Measurements from ENCODE around the gene RAD9A. TPM values are rescaled to one million over a fixed set of nuclear protein-coding genes. Genes with fewer than 3 reads are reported as not detected.
"Not testable (repeated sequence)": the region's sequence is repeated elsewhere in the genome, so short reads cannot be mapped to it uniquely, and the experiment has no call there.

RAD9A gene
- total RNA-seq, 1 experiment from 2014 or later: 12.3 TPM

DNA sequence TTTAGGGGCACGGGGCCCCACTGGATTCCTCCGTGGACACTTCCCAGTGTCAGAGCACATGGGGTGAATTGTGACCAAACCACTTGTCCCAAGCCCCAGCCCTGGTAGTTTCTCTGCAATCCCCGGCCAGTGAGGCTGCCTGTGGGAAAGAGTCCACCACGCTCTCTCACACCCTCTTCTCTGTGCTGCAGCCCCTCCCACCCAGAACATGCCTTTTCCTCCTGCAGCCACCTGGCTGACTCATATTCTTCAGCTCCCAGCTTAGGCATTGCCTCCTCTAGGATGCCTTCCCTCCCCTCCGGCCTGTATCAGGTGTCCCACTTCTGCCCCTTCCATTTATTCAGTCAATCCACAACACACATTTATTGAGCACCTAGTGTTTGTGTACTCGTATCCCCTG is 31.1 kb downstream of the RAD9A start:
- DNase-seq (ENCODE audit: low read depth): no peak

DNA sequence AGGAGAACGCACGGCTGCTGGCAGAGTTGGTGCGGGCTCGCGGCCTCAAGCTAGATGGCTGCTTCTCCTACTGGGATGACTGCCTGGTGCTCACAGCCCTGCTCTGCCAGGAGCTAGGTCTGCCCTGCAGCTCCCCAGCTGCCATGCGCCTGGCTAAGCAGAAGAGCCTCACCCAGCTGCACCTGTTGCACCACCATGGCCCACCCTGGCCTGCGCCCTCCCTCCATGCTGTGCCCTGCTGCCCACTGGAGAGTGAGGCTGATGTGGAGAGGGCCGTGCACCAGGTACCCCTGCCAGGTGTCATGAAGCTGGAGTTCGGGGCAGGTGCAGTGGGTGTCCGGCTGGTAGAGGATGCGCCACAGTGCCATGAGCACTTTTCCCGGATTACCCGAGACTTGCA is 31.7 kb downstream of the RAD9A start:
- DNase-seq (ENCODE audit: low read depth): no peak

DNA sequence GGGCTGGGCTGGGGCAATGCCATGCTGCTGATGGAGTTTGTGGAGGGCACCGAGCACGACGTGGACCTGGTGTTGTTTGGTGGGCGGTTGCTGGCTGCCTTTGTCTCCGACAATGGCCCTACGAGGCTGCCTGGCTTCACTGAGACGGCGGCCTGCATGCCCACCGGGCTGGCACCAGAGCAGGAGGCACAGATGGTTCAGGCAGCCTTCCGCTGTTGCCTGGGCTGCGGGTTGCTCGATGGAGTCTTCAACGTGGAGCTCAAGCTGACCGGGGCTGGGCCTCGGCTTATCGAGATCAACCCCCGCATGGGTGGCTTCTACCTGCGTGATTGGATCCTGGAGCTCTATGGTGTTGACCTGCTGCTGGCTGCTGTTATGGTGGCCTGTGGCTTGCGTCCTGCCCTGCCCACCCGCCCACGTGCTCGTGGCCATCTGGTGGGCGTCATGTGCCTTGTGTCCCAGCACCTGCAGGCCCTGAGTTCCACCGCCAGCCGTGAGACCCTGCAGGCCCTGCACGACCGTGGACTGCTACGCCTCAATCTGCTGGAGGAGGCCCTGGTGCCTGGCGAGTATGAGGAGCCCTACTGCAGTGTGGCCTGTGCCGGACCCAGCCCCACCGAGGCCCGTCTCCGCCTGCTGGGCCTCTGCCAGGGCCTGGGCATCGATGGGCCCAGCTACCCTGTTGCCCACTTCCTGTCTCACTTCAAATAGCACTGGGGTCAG is 32.3 kb downstream of the RAD9A start:
- no peak for DNase-seq (ENCODE audit: low read depth)

DNA sequence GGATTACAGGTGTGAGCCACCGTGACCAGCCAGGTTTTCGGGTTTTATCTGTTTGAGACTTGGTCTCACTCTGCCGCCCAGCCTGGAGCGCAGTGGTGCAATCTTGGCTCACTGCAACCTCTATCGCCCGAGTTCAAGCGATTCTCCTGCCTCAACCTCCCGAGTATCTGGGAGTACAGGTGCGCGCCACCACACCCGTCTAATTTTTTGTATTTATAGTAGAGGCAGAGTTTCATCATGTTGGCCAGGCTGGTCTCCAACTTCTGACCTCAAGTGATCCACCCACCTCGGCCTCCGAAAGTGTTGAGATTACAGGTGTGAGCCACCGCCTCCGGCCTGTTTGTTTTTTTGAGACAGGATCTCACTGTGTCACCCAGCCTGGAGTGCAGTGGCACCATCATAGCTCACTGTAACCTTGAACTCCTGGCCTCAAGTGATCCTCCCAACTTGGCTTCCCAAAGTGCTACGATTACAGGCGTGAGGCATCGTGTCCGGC is 35.6 kb downstream of the RAD9A start:
- DNase-seq (ENCODE audit: low read depth): not testable (repeated sequence)

DNA sequence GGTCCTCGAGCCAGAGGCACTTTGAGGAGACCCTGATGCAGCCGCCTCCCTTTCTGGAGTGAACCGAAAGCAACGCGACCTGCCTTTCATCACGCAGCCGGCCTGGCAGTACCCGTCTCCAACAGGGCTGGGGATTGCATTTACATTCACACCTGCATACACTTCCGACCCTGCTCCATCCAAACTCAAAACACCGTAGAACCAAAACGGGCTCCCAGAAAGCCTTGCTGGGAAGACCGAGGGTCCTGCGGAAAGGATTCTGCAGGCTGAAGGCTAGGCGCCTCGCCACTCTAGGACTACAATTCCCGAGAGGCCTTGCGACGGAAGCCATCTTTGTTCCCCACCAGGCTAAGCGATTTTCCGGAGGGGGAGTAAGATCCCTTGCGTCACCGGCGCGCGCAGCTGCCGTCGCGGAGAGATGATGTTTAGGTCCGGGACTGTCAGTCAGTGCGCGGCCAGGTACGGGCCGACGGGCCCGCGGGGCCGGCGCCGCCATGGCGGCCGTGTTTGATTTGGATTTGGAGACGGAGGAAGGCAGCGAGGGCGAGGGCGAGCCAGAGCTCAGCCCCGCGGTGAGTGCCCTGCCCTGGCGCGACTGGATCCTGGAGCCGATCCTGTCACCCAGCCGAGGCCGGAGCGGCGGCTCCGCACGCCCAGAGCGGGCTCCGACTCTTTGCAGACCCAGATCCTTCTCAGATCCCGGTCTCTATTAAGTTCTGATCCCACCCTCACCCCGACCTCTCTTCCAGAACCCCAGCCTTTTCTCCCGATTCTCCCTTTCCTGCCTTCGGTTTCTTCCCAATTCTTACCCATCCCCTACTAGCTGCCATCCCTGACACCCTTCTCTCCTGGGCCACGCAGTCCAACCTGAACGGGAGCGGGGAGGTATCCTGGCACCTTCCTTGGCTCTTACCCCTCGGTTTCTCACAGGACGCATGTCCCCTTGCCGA is 36.5 kb downstream of the RAD9A start, which contains the start of gene RPS6KB2:
Gene RPS6KB2, plus strand, starts transcription at position 443 of the 950 bp plus-strand sequence. Its CDS starts 52 bp downstream, at position 495.
- DNase-seq (ENCODE audit: low read depth): peak; percentile 96

DNA sequence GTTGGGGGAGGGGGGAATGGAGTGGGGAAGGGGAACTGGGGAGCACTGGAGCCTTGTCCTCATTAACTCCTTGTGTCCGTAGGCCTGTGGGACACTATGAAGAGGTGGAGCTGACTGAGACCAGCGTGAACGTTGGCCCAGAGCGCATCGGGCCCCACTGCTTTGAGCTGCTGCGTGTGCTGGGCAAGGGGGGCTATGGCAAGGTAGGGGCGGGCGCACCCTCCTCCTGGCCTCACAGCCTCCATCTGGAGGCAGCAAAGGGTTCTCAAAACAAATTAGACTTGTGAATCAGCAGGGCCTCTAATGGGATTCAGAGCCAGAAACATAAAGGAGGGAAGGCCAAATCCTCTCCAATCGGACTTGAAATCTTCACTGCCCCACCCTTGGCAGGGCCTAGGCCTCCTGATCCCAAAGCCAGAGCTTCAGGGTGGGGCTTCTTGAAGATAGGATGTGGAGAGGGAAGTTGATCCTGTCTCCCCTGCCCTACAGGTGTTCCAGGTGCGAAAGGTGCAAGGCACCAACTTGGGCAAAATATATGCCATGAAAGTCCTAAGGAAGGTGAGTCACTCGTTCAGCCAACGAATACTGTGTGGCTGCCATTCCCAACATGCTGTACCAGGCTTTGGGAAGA is 37.4 kb downstream of the RAD9A start:
- no peak for DNase-seq (ENCODE audit: low read depth)

DNA sequence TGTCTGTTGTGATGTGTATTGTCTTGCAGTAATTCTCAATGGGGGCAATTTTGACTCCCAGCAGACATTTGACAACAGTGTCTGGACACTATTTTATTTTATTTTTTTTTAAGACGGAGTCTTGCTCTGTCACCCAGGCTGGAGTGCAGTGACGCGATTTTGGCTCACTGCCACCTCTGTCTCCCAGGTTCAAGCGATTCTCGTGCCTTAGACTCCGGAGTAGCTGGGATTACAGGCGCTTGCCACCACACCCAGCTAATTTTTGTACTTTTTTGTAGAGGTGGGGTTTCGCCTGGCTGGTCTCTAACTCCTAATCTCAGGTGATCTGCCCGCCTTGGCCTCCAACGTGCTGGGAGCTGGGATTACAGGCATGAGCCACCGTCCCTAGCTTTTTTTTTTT is 37.9 kb downstream of the RAD9A start:
- no peak for DNase-seq (ENCODE audit: low read depth)

DNA sequence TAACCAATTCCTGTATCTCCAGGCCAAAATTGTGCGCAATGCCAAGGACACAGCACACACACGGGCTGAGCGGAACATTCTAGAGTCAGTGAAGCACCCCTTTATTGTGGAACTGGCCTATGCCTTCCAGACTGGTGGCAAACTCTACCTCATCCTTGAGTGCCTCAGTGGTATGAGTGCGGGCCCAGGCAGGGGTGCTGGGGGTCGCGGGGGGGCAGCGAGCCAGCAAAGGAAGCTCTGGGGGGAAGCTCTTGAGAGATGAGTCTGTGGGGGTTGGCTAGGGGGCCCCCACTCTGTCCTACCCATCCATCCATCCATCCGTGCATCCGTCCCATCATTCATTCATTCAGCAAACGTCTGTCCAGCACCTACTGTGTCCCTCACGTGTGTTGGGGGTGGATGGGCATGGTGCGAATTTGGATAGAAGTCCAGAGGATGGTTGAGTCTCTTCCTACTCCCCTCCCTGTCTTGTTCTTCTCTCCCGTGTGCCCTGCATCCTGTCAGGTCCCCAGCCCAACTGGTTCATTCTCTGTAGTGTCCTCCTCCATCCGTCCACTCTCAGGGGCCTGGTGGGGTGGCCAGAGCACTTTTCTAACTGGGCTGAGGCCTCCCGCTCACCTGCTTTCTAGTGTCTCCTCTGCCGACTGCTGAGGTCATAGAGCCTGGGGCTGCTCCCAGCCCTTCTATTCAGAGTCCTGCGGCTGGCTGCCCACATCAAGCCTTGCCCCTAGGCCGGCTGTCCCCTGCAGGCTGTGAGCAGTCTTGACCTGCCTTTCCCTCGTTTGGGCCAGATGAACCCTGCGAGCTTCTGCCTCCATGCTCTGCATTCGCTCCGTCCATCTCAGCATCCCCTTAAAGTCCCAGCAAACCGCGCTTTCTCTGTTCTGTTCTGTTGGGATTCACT is 39.8 kb downstream of the RAD9A start:
- DNase-seq (ENCODE audit: low read depth): no peak

DNA sequence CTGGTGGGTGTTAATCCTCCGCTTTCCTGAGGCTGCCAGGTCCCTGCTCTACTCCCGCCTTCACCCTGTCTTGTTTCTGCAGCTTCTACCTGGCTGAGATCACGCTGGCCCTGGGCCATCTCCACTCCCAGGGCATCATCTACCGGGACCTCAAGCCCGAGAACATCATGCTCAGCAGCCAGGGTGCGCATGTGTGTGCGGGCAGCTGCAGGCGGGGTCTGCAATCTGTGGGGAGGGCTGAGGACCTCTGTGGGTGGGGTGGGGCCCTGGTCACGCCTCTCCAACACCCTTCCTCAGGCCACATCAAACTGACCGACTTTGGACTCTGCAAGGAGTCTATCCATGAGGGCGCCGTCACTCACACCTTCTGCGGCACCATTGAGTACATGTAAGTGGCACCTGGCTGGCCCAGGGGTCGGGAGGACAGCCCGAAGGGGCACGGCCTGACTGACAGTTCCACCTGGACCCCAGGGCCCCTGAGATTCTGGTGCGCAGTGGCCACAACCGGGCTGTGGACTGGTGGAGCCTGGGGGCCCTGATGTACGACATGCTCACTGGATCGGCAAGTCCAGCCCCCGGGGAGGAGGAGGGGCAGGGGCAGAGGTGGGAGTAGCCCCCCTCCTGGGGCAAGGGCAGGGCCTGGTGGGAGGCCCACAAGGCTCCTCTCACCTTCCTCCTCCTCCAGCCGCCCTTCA is 41.0 kb downstream of the RAD9A start:
- DNase-seq (ENCODE audit: low read depth): no peak

DNA sequence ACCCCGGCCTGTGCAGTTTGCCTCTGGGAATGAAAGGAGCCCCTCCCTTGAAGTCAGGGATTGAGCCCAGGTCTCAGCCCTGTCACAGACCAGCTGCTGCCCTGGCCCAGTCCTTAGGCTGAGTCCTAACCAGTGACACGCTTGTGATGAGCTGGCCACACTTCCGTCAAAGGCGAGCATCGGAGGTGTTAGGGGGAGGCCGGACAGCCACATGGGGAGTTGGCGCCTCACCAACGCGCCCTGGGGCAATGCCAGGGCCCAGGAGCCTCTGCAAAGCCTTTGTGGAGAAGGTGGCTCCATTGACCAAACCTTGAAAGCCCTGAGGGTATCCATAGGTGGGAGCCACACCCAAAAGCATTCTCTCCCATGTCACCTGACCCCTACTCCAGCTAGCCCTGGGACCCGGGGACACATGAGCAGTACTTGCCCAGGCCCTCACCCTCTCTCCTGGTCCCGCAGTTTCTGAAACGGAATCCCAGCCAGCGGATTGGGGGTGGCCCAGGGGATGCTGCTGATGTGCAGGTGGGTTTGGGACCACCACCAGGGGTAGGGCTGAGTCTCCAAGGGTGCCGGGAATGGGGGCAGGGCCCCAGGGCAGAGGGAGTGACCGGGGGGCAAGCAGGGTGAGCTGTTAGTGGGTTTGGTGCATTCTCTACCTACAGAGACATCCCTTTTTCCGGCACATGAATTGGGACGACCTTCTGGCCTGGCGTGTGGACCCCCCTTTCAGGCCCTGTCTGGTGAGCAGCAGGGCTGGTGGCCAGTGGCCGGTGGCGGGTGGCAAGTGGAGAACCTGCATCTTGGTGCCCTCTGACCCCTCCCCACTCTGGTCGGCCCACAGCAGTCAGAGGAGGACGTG is 42.0 kb downstream of the RAD9A start:
- no peak for DNase-seq (ENCODE audit: low read depth)

DNA sequence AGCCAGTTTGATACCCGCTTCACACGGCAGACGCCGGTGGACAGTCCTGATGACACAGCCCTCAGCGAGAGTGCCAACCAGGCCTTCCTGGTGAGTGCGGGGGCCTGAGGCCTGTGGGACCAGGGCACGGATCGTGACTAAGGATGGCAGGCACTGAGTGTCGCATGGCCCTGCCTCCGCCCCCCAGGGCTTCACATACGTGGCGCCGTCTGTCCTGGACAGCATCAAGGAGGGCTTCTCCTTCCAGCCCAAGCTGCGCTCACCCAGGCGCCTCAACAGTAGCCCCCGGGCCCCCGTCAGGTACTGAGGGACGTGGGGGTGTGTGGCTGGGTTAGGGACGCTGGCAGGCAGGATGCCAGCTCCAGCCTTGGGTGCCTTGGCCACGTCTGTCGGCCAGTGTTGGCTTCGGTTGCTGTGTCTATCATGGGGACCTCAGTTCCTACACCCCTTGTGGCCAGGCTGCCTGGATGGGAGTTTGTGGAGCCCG is 42.7 kb downstream of the RAD9A start:
- no peak for DNase-seq (ENCODE audit: low read depth)

DNA sequence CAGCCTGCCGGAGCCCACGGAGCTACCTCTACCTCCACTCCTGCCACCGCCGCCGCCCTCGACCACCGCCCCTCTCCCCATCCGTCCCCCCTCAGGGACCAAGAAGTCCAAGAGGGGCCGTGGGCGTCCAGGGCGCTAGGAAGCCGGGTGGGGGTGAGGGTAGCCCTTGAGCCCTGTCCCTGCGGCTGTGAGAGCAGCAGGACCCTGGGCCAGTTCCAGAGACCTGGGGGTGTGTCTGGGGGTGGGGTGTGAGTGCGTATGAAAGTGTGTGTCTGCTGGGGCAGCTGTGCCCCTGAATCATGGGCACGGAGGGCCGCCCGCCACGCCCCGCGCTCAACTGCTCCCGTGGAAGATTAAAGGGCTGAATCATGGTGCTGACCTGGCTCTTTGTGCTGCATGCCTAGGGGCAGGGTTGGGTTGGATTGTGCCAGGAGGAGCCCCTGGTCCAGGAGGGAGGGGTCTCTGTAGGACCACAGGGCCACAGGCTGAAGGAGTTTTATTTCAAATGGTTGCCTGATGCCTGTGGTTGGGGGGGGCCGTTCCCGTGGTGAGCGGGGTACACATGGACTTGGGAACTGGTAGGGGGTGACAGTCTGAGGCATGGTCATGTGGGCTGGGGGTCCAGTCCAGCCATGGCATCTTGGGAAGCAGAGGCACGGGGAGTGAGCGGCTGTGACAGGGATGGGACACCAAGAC is 43.4 kb downstream of the RAD9A start:
- peak; percentile 43 for DNase-seq (ENCODE audit: low read depth)

DNA sequence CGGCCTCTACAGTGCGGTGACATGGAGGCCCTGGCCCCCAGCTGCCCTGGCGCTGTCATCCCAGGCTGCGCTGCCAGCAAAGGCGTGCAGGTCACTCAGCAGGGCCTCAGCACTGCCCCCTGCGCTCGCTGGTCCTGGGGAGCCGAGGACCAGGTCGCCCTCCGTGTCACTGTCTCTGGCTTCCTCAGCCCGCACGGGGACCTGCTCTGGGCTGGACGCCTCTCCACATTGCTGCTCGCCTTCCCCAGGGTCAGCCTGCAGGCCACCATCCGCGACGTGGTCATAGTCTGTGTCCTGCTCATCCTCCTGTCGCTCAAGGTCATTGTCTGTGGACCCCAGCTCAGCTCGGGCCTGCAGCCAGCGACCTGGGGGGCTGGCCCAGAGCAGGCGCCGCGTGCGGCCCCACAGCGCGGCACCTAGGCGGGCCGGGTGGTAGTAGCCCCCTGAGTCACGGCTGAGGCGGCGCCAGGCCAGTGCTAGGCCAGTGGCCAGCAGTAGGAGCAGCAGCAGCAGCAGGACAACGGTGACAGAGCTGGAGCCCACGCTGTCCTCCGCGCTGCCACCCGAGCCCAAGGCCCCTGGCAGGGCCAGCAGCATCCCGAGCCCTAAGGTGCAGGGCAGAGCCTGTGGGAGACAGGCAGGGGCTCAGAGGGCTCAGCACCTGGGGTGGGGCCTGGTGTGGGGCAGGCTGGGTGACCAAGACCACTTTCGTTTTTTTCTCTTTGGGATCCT is 44.1 kb downstream of the RAD9A start:
- no peak for DNase-seq (ENCODE audit: low read depth)

DNA sequence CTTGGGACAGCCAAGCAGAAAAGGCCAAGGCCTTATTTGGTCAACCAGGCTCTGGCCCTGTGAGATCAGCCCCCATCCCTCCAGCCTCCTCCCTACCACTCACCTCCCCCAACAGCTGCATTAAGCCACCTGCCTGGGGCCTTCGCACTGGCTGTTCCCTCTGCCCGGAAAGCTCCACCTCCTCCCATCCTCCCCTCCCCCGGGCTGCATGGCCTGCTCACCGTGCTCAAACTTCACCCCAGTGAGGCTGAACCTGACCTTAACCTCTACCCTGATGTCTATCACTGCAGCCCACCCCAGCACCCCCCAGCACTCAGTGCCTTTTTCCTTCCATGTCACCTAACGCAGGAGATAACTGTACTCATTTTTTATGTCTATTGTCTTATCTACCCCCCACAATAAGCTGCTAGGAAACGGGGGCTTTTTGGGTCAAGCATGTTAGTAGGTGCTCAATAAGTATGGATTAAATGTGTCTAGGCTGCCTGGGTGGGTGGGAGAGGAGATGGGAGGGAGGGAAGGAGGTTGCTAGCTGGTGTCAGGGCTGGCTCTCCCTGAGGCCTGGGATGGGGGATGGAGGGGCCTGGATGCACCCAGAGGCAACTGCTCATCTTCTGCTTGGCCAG is 44.8 kb downstream of the RAD9A start:
- peak; percentile 83 for DNase-seq (ENCODE audit: low read depth)

DNA sequence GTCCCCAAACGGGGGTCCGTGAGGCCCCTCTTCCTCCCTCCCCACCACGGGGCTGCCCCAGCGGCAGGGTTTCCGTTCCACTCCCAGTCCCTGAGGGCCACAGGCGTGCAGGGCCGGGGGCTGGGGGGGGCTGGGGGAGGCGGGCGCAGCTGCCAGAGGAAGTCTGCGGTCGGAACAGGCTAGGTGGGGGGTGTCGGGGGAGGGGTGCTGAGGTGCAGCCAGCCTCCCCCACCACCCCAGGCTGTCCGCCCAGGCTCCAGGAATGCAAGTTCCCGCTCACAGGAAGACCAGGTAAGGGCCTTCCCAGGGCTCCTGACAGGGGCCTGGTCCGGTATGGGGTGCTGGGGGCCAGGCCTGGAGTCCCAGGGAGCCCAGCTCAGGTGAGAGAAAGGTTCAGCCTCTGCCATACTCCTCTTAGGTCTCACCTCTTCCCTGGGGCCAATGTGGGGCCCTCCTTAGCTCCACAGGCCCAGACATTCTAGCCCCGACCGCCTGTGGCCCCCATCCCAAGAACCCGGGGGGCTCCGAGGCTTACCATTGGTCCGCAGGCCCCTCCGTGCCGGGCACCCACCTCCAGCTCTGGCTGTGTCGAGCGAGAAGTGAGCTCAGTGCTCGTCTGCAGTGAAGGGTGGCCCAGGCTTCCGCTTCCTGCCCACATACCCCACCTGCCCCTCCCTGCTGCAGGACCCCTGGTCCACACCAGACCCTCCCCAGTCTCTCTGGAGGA is 45.5 kb downstream of the RAD9A start, which contains the start of gene PTPRCAP:
Gene PTPRCAP, minus strand, starts transcription at position 601 of the 727 bp plus-strand sequence. Its CDS starts 63 bp downstream, at position 538.
- DNase-seq (ENCODE audit: low read depth): no peak

DNA sequence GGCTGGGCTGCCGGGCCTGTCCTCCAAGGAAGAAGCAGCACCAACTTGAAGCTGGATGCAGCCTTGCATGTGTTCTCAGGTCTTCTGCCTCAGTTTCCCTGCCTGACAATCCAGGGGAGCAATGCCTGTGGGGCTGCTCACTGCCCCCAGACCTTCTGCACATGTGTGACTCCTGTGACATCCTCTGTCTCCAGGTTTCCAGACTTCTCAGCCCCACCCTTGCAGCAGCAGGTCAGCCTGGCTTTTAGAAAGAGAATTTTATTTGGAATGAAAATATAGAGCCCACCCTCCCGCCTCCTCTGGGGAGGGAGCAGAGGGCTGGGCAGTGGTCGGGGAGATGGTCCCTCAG is 46.0 kb downstream of the RAD9A start:
- DNase-seq (ENCODE audit: low read depth): no peak
